GOT3 (cell line): ENCODE data around the gene ACHE.
"Not testable (repeated sequence)": the region's sequence is repeated elsewhere in the genome, so short reads cannot be mapped to it uniquely, and the experiment has no call there.

Source experiments
- DNase-seq: peaks from one replicate; lab custom pipeline; 2025; ENCODE audit warnings: mixed read lengths; lab: John Stamatoyannopoulos, UW

Gene ACHE

DNA sequence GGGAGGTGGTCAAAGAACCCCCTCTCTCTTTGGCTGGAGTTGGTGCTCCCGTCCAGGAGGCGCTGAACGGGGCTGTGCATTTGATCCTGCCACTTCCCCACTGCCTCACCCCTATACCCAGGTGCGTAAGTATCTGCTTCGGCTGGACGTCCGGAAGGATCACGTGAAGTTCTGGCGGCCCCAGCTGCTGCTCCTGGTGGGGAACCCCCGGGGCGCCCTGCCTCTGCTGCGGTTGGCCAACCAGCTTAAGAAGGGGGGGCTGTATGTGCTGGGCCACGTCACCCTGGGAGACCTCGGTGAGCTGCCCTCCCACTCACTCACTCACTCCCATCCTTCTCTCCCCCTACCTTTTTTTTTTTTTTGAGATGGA lies 34.1 kb downstream of the ACHE start:
- DNase-seq = no peak

- no peak for DNase-seq
These were observed 34.7 kb downstream of the ACHE start for GRCh38 chr7:100860702-100861615.

GRCh38 chr7:100859856-100860255 lies 35.8 kb downstream of the ACHE start:
- no peak for DNase-seq

DNA sequence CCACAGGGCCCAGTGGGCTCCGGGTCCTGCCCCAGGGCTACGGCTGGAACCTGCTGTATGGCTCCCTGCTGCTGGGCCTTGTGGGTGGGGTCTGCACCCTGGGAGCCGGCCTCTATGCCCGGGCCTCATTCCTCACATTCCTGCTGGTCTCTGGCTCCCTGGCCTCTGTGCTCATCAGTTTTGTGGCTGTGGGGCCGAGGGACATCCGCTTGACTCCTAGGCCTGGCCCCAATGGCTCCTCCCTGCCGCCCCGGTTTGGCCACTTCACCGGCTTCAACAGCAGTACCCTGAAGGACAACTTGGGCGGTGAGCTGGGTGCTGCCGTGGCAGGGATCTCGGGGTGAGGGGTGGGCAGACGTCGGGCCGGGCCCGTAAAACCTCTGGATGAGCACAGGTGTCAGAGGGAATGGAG lies 38.8 kb downstream of the ACHE start:
- DNase-seq = no peak

- DNase-seq = no peak
These were observed 40.2 kb downstream of the ACHE start for GRCh38 chr7:100855515-100855914.

DNA sequence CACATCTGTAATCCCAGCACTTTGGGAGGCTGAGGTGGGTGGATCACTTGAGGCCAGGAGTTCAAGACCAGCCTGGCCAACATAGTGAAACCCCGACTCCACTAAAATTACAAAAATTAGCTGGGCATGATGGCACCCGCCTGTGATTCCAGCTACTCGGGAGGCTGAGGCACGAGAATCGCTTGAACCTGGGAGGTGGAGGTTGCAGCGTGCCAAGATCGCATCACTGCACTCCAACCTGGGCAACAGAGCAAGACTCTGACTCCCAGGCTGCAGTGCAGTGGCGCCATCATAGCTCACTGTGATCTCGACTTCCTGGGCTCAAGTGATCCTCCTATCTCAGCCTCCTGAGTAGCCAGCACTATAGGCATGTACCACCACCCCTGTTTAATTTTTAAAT lies 40.8 kb downstream of the ACHE start:
- DNase-seq = not testable (repeated sequence)

GRCh38 chr7:100854146-100854895 lies 41.4 kb downstream of the ACHE start:
- no peak for DNase-seq

GRCh38 chr7:100852048-100852872 lies 43.4 kb downstream of the ACHE start, which contains the start of gene SLC12A9:
TSS of gene SLC12A9 (plus strand) at chr7:100852713. CDS start at chr7:100854198, 1,485 bp downstream.
- DNase-seq = peak; percentile 43

- DNase-seq = no peak
These were observed 48.3 kb downstream of the ACHE start for GRCh38 chr7:100847360-100847759.

- no peak for DNase-seq
These were observed 55.1 kb downstream of the ACHE start for GRCh38 chr7:100840470-100841100.
